ENCODE measurements around the gene TAOK2. TPM values are rescaled to one million over a fixed set of nuclear protein-coding genes. Genes with fewer than 3 reads are reported as not detected.

TAOK2 gene
- polyA plus RNA-seq, 2 of the 4 experiments (the other 2 are of a cell fraction), result 13.7 to 30.8 TPM

- 96% methylated on average over 9 of the region's 9 CpGs for WGBS (ENCODE audit: missing lambda C conversion rate)
- Histone ChIP-seq H3K27ac (no peak overlapping the region), H3K4me3 (no peak overlapping the region), H3K4me1 (peaks cover 19% of the 10 kb centered on the region), H3K4me2 (no peak overlapping the region), H3K9me3 (peaks cover 1% of the 10 kb centered on the region; the same call in 1 of the 3 replicates)
- ATAC-seq (no peak), FAIRE-seq (no peak), DNase-seq (ENCODE audit: low read depth in 1 of 2, low spot score in 1 of 2) (no peak)
- TF ChIP-seq CTCF (IDR thresholded peaks at IDR 0.05) (no peak), SREBF2 (IDR thresholded peaks at IDR 0.05) (no peak)
- ChIA-PET CTCF (interaction anchor here (0.6 to 1.4 kb wide), 7 partner anchors 19 to 277 kb away, joined by 3 to 4 read pairs (median 3); partner anchors contain the start of genes CDIPT and SEZ6L2), POLR2A (no interaction called here)
Measured at GRCh38 chr16:29978081-29978480, 4.4 kb downstream of the TAOK2 start.

GRCh38 chr16:29978564-29979270, 5.0 kb downstream of the TAOK2 start:
- Histone ChIP-seq H3K4me1 (peaks cover 19% of the 10 kb centered on the region), H3K4me3 (no peak overlapping the region), H3K27ac (no peak overlapping the region), H3K4me2 (no peak overlapping the region), H3K9me3 (no peaks in the 10 kb centered on the region)
- 91% methylated on average over 9 of the region's 9 CpGs for WGBS (ENCODE audit: missing lambda C conversion rate)
- DNase-seq (ENCODE audit: low read depth in 1 of 2, low spot score in 1 of 2) (no peak), ATAC-seq (no peak), FAIRE-seq (no peak)
- TF ChIP-seq REST (IDR thresholded peaks at IDR 0.05) (no peak), GATA3 (IDR thresholded peaks at IDR 0.05; ENCODE audit: borderline replicate concordance) (no peak), NPAS2 (CRISPR knock-in tag; IDR thresholded peaks at IDR 0.05; ENCODE audit: borderline replicate concordance) (no peak)
- CTCF ChIA-PET, result interaction anchor here (0.6 to 2.9 kb wide), 9 partner anchors 14 to 278 kb away, joined by 3 to 9 read pairs (median 3); partner anchors contain the start of genes CDIPT and HIRIP3
- POLR2A ChIA-PET, result no interaction called here

- H3K27ac ChIP-seq, result no peak overlapping the region
- DNase-seq (ENCODE audit: low read depth in 1 of 2, low spot score in 1 of 2), result no peak
- no peaks in the 10 kb centered on the region for H3K4me1 ChIP-seq
- no peaks in the 10 kb centered on the region for H3K9me3 ChIP-seq
- H3K4me2 ChIP-seq, result no peak overlapping the region
- ChIA-PET CTCF (interaction anchor here (1.0 to 5.3 kb wide), 6 partner anchors 8 to 38 kb away, joined by 3 to 22 read pairs (median 4); partner anchors contain the start of gene TAOK2), POLR2A (no interaction called here)
- TF ChIP-seq RNF2 (IDR thresholded peaks at IDR 0.05; ENCODE audit: borderline replicate concordance, low read depth) (no peak), ATOH8 (CRISPR knock-in tag; IDR thresholded peaks at IDR 0.05; ENCODE audit: low read depth) (no peak), PBX3 (IDR thresholded peaks at IDR 0.05) (no peak), EHMT2 (IDR thresholded peaks at IDR 0.05; ENCODE audit: low read depth) (no peak), HOXA7 (CRISPR knock-in tag; IDR thresholded peaks at IDR 0.05) (no peak), ZNF302 (CRISPR knock-in tag; IDR thresholded peaks at IDR 0.05) (no peak), MYC (IDR thresholded peaks at IDR 0.05; ENCODE audit: borderline replicate concordance, low read length) (no peak), E2F6 (IDR thresholded peaks at IDR 0.05; ENCODE audit: borderline replicate concordance, low read depth) (no peak), HEYL (CRISPR knock-in tag; IDR thresholded peaks at IDR 0.05) (no peak), POLR2A (IDR thresholded peaks at IDR 0.05; ENCODE audit: low read length) (no peak), KDM1A (IDR thresholded peaks at IDR 0.05; ENCODE audit: low read depth) (no peak)
- no peak for FAIRE-seq
- ATAC-seq, result no peak
- H3K4me3 ChIP-seq, result no peak overlapping the region
- 91% methylated on average over 24 of the region's 24 CpGs for WGBS (ENCODE audit: missing lambda C conversion rate)
Measured at GRCh38 chr16:29982560-29983419, 9.1 kb downstream of the TAOK2 start.

Measured in A549 (cell line).